ENCODE measurements around the gene RTKN2.

Gene RTKN2

DNA sequence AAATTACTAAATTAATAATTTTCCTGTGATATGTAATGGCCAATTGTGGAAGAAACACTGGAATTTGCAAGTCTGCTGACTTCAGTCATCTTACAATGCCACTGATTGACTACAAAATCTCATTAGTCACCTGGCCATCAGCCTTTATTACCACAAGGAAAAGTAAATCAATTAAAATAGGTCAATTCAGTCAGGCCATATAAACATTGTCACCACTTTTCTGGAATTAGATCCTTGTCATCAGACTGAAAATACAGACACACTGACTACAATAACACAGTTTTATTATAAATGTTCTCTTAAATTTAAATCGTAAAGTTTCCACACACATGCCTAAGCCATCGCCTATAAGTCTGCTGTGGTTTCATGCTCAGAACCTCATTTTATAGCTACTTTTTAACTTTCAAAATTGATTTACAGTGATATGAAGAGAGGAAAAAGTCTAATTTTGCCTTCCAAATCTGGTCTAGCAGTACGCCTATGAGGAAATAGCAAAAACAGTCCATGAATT, 54.2 kb downstream of the RTKN2 start:
- no peak for DNase-seq

DNA sequence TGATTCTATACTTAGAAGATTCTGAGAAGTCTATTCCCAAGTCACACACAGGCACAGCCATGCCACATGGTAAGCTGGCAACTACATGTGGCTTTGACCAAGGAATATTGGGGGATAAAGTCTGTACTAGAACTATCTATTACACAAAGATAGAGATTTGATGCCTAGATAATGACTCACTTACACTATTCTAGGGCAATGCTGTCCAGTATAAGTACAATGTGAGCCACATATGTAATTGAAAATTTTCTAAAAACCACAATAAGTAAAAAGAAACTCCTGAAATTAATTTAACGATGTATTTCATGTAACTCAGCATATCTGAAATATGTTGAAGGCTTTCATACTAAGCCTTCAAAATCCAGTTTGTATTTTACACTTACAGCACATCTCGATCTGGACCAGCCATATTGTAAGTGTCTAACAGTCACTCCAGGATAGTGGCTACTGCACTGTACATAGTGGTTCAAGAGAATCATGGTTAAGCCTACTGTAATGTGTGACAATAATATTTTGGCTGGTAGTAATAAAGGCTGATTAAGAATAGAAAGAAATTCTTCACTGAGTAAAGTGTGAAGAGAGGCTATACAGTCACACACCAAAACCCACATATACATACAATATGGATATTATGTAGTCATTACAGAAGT, 62.8 kb downstream of the RTKN2 start:
- no peak for DNase-seq

DNA sequence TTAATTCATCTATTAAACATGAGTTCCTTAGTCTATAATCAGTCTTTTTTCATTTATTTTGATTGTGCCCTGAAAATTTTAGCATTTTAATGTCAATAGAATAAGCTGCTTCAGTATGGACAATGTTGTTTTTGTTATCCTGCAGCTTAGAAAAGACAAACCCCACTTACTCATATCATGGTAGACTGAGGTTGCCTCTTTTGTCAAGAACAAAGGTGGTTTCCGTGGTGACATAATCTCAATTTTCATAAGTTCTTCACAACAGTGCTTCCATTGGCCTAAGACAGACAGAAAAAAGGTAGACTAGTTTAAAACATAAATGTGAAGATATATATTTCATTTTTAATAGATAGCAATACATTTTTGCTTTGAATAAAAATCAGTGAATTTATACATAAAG, 69.1 kb downstream of the RTKN2 start:
- no peak for DNase-seq

DNA sequence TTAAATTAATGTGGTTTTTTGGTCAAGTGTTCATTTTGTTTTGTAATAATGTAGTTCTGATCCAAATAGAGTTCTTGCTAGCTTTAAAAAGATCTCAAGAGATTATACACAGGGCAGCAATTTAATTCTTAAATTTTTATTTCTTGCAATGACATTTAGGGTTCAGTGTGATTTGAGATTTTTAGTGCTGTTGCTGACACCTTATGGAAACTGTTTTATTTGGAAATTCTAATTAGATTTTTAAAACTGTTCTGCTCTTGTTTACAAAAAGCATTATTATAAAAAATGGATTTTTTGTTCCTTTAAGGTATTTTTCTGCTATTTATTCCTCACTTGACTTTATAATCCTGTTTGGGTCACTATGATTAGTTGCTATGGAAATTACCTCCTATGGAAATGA, 72.1 kb downstream of the RTKN2 start:
- DNase-seq = no peak

DNA sequence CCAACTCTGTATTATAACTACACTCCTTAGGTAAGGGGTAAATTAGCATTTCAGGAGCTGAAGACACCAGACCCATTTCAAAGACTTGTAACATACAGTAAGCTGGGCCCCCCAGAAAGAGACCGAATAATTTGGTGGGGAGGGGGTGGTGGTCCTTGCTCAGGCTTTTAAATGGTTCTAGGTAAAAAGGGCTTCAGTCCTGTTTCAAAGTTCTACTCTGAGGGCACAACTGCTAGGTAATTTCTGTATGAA, 73.0 kb downstream of the RTKN2 start:
- no peak for DNase-seq

DNA sequence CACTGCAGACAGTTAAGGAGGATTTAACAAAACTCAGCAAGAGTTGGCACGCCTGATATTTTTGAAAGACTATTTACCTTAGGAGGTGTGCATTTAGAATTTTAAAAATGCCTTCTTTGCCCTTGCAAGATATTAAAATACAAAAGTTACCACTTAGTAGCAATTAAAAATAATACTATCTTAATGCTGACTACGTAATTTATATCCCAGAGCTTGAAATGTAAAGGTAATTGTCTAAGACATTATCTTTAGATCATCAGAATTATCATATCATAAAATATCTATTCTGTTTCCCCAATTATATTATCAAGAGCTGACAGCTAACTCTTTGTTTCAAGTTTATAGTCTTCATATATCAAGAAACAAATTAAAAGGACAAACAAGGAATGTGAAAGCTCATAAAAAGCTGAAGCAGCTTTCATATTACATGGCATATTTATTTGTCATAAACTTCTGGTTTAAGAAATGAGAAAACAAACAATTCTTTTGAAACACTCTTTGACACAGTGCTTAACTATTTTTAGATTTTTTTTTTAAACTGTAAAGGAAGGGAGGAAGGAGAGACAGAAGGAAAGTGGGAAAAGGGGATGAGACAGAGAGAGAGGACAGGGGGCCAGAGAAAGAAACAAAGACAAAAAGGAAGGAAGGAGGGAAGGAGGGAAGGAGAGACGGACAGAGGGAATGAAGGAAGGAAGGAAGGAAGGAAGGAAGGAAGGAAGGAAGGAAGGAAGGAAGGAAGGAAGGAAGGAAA, 73.5 kb downstream of the RTKN2 start:
- DNase-seq = no peak

DNA sequence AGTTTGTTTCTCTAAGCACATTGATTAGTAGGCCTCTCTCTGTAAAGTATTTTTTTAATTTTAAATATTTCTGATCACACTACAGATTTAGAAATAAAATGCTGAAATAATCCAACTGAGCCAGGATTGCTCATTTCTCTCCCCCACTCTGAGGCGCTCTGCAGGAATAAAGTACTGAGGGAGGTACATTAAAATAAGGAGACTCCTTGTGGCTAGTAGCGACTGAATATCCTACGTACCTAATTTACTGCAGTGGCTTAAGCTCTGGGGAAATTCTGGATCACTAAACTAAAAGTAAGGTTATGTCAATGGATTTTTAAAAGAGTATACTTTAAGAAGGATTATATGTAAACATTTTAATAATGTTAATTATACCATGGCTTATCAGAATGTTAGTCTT, 75.2 kb downstream of the RTKN2 start:
- DNase-seq = no peak

DNA sequence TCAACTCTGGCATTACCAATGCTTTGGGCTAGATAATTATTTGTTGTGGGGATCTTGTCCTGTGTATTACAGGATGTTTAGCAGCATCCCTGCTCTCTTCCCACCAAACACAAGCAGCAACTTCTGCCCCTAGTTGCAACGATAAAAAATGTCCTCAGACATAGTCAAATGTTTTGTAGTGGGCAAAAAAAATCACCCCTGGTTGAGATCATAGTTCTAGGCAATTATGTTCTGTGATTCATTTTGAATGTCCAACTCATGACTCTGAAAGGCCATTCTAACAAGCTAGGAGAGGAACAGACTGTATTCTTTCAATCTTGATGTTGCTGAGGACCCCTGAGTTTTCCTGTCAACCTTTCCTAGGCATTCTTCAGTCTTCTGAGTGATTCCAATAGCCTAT, 79.5 kb downstream of the RTKN2 start:
- no peak for DNase-seq

DNA sequence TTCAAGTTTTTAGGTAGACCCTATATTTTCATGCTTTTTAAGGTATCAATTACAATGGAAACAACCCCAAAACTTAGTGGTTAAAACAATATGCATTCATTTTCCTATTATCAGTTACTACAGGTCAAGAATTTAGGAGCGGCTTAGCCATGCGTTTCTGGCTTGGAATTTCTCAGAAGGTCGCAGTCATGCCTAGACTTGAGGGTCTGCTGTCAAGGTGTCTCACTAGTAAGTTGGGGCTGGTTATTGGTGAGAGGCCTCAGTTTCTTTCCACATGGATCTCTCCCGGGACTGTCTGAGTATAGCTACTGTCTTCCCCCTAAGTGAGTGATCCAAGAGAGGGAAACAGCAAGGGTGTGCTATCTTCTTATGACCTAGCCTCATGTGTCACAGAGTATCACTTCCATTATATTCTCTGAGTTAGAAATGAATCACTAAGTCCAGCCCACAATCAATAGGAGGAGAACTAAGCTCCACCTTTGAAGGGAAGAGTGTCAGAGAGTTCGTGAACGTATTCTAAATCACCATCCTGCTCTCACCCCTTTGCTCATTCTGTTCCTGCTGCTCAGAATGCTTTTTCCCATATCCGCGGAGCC, 80.5 kb downstream of the RTKN2 start:
- no peak for DNase-seq

DNA sequence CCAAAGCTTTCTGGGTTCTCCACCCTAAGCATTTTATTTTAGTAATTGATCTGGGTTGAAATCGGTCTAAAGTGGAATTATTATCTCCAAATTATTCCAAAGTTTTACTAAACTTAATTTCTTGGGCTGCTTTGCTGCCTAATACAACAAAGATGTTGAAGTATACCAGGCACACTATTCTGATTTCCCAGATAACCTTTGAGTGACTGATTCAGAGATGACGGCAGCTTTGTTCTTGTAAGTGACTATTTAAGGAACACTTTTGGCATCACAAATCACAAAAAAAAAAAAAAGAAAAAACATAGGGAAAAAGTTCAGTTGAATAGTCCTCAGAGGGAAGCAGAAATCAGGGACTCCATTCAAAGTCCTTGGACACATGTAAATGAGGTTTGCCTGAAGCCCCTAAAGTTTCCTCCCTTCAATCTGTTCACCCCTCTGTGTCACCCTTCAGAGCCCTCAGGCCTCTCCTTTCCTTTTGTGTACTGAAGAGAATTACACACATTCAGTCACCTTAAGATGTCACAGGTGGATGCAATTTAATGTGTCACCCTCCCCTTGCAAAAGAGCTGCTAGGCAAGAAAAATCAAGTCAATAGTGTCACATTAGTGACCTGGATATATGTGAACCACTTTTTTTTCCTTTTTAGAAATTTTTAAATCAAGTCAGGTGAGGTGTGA, 81.5 kb downstream of the RTKN2 start:
- DNase-seq = no peak

DNA sequence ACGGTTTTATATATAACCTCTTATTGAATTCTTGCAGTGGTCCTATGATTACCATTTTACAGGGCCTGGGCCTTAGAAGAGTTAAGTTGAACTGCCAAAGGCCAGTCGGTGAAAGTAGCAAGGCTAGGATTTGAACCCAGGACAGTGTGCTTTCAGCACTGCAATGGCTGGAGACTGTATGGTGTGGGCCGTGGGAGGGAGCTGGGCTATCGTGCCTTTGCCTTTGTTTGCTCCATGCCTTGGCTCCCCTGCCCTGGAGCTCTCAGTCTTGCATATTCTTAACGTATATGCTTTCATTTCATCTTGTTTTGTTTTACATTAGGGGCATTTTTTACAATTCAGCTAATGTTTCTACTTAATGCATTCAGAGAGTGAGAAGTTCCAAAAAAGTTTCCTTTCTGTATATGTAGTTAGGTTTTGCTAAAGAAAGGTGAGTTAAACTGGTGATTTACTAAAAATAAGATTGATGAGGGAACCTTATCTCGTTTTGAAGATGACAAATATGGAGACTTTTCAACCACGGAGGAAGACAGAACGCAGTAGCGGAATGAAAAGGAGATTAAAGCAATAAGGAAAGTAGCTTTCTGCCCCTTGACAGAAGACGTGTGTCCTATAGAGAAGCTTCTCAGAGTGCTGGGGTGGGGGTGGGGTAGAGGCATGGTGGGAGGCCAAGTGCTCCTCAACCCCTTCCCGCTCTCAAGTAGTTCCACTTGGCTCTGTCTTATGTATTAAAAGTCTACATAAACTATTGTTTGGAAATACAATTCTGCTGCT, 82.5 kb downstream of the RTKN2 start:
- DNase-seq = no peak

DNA sequence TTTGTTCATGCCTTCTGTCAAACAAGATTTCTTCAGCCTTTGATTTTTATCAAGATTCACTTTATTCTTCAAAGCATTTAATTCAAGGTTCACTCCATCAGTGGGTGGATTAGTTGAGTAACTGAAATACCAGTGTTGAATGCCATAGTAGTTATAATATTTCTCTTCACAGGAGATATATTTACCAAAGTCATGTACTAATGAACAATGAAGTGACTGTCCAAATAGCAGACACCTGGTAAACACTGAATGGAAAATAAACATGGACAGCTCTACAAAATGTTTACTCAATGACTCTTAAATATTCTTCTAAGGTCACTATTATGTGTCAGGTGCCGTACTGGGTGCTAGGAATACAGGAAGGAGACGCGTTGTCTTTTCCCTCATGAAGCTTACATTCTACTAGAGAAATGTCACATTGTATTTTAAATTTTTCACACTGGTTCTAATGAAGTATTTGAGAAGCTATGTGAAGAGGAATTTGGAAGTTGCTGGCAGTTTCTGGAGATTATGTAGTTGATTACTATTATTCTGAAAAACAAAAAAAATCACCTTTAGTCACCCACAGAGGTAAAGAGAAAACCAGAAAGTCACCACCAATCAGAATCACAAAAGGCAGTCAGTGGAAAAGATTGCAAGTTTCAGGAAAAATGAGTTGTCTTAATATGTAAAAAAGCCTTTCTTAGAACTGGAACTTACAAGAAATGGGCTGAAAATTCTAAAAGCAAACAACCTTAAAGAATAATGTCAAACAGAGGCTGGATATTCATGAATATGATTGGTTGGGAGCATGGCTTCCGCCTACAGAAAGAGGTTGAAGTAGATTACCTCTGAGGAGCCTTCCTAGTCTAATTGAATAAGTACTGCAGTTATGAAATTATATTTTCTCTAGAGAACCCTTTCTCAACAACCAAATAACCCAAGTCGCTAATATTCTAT, 84.5 kb downstream of the RTKN2 start:
- no peak for DNase-seq

DNA sequence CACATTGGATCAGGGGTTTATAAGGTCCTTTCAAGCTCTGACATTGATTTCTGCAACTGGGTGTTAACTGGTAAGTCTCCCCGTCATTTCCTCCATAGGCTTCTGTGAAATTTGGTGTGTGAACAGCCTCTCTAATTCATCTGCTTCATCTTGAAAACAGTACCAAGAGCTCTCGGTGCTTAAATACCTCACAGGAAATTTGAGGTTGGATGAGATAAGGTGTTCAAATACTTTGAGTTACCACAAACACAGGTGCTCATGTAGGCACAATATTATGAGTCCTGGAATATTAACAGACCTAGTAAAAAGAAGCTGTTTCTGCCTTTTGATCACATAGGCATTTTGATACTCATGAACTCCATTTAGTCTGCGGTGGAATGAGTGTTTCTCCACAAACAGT, 85.2 kb downstream of the RTKN2 start:
- DNase-seq = no peak

DNA sequence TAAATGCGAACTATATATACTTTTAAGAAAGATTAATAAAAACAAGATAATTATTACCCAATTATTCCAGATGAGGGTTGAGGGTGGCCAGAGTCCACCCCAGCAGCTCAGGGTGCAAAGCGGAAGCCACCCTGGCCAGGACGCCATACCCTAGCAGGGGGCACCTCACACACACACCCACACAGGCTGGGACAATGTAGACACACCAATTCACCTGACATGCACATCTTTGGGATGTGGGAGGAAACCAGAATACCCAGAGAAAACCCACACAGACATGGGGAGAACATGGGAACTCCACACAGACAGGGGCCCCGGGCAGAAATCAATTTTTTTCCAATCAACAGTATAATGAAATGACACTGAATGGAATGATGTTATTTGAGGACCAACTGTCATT, 86.0 kb downstream of the RTKN2 start:
- DNase-seq = no peak

DNA sequence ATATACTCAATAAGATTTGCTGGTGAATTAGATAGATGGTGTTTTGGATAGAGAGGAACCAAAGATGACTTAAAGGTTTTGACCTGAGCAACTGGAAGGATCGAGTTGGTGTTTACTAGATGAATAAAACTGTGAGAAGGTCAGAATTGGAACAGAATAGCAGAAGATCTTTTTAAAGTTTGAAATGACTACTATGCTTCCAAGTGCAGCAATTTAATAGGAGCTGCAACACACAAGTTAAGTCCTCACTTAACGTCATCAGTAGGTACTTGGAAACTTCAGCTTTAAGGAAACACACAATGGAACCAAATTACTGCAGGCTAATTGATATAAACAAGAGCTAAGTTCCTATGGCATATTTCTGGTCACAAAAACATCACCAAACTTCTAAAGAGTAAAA, 86.5 kb downstream of the RTKN2 start:
- DNase-seq = no peak

DNA sequence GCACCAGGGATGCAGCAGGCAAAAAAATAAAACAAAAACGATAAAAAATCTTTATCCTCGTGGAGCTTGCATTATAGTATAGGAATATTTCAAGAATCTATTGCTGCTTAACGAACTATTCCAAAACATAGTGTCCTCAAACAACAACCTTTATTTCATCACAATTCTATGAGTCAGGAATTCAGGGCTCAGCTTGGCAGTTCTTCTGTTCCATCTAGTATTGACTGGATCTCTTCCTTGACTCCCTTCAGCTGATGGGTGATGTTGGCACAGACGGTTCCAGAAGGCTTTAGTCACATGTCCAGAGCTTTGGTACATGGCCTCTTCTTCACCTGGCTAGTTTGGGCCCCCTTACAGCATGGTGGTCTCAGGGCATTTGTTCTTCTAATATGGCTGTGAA, 88.0 kb downstream of the RTKN2 start:
- DNase-seq = no peak

DNA sequence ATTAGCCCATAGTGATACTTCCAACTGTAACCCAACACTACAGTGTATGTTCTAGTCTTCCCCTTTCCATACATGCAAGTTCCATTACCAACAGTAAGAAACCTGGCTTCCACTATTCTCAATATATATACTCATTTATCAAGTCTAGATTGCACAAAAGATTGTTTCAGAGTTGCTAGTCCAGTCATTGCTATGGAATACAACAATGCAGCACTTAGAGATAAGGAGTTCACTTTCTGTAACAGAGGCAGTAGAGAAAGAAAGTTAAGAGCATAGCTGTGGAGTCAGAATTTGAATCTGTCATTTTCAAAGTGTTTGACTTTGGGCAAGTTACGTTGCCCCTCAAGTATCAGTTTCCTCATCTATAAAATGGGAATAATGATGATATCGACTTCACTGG, 90.1 kb downstream of the RTKN2 start:
- no peak for DNase-seq

DNA sequence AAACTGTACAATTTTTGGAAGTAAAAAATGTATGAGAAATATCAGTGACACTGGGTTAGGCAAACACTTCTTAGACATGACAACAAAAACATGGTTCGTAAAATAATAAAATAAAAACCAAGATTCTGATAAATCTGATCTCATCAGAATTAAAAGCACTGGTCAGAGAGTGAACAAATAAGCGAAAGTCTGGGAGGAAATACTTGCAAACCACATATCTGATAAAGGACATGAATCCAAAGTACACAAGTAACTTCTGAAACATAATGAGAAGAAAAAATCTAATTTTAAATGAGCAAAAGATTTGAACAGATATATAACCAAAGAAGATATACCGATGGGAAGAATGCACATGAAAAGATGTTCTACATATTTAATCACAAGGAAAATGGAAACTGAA, 91.5 kb downstream of the RTKN2 start:
- no peak for DNase-seq

DNA sequence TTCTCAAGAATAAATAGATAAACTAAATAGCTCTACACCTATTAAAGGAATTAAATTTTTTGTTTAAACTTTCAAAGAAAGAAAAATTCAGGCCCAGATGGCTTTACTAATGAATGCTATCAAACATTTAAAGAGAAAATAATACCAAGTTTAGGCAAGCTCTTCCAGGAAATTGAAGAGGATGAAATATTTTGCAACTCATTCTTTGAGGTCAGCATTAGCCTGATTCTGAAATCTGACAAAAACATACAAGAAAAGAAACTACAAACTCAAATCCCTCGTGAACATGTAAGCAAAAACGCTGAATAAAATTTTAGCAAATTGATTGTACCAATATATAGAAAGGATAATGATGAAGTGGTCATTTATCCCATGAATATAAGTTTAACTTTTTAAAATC, 93.4 kb downstream of the RTKN2 start:
- DNase-seq = no peak

DNA sequence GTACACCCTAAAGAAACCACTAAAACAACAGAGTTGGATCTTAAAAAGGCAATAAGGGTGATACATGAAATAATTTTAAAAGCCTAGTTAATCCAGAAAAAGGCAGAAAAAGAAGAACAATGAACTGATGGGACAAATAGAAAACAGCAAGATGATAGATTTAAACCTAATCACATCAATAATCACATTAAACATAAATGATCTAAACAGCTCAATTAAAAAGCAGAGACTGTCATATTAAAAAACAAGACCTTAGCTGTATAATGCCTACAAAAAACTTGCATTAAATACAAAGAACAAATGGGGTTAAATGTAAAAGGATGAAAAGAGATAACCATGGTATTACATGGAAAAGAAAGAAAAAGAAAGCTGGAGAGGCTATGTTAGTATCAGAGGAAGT, 96.2 kb downstream of the RTKN2 start:
- no peak for DNase-seq

DNA sequence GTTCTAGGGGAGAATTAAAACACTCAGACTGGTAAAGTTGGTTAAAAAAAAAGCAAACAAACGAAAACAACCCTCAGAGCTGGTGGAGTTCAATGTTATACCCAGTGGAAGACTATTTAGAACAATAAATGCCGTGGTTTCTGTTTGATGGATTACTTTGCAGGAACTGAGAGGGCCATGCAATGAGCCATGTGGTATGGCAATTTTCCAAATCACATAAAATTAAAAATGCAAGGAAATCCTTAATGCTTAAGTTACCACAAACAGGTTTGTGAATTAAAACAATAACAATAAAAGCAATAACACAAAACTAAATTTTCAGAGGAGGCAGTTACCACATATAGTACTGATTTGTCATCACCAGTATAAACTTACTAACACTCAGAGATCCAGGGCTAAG, 96.9 kb downstream of the RTKN2 start:
- no peak for DNase-seq

DNA sequence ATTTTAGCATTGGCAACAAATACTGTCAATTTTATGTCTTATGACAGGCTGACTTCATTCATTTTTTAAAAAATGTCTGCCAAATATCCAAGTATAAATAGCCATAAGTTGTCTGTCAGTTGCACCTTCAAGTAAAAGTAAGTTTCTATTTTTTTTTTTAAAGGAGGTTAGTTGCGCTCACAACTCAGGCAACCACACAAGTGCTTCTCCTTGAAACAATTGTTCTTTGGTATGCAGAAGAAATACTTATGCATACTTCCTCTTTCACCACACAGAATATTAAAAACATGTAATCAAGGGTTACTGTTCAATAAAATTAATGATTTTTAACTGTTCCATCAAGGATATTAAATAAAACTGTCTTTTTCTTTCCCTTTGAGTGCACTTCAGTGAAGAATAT, 97.9 kb downstream of the RTKN2 start:
- DNase-seq = no peak

Data from NCI-H2227 treated with DMSO at 0.1 percent for 48 hours (cell line).